WTC11 (cell line): ENCODE results near the gene EYA2.

Source experiments
- AFF4 ChIP-seq: sonication (generic); formaldehyde crosslinking; IDR thresholded peaks from 2 replicates; pipeline ENCODE4 v1.8.1; 2023; ENCODE audit warnings: mild to moderate bottlenecking, missing genetic modification reagents, borderline replicate concordance
- ATF1 ChIP-seq: sonication (generic); formaldehyde crosslinking; IDR thresholded peaks from 2 replicates; pipeline ENCODE4 v1.8.1; 2023; ENCODE audit warnings: mild to moderate bottlenecking, moderate library complexity, missing genetic modification reagents
- CREM ChIP-seq: sonication (generic); formaldehyde crosslinking; IDR thresholded peaks from 2 replicates; pipeline ENCODE4 v1.8.1; 2022; ENCODE audit warnings: mild to moderate bottlenecking, missing genetic modification reagents, moderate library complexity
- CTCF ChIP-seq: fragments of 200-600 bp; IDR thresholded peaks from 2 replicates; pipeline ENCODE4 v1.8.0; 2022; ENCODE audit warnings: antibody characterized with exemption
- NR3C1 ChIP-seq: sonication (generic); formaldehyde crosslinking; conservative IDR thresholded peaks from 2 replicates; pipeline ENCODE4 v1.8.1; 2023; ENCODE audit warnings: low read depth, mild to moderate bottlenecking, missing genetic modification reagents
- SOX15 ChIP-seq: fragments of 250-450 bp; sonication (Bioruptor Pico); IDR thresholded peaks from 2 replicates; pipeline ENCODE4 v1.9.0; 2021; ENCODE audit warnings: mild to moderate bottlenecking
- ZNF232 ChIP-seq: sonication (generic); formaldehyde crosslinking; IDR thresholded peaks from 2 replicates; pipeline ENCODE4 v1.8.0; 2022; ENCODE audit warnings: mild to moderate bottlenecking, missing genetic modification reagents
- TF ChIP-seq, protein P1 (sequence below): sonication (generic); formaldehyde crosslinking; IDR thresholded peaks from 2 replicates; pipeline ENCODE4 v1.8.1; 2022; ENCODE audit warnings: missing genetic modification reagents, borderline replicate concordance

- TF ChIP-seq CREM (CRISPR knock-in tag) (no peak), ATF1 (CRISPR knock-in tag) (no peak), CTCF (no peak), SOX15 (CRISPR knock-in tag) (no peak), ZNF232 (no peak), AFF4 (CRISPR knock-in tag) (no peak), NR3C1 (no peak)
- TF ChIP-seq, protein P1, sequence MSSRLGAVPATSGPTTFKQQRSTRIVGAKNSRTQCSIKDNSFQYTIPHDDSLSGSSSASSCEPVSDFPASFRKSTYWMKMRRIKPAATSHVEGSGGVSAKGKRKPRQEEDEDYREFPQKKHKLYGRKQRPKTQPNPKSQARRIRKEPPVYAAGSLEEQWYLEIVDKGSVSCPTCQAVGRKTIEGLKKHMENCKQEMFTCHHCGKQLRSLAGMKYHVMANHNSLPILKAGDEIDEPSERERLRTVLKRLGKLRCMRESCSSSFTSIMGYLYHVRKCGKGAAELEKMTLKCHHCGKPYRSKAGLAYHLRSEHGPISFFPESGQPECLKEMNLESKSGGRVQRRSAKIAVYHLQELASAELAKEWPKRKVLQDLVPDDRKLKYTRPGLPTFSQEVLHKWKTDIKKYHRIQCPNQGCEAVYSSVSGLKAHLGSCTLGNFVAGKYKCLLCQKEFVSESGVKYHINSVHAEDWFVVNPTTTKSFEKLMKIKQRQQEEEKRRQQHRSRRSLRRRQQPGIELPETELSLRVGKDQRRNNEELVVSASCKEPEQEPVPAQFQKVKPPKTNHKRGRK: no peak
Observed at GRCh38 chr20:47108994-47109393, 214.4 kb downstream of the EYA2 start.
